Upper lobe of left lung (tissue), 4 donors: ENCODE measurements around the gene RUVBL2.

Experiments
- CTCF ChIP-seq, 6 experiments: fragments of 450-650 bp in 4 of 6; fragments of 200-600 bp in 2 of 6; sonication (generic) in 2 of 6; IDR thresholded peaks; one replicate each; pipeline ENCODE4 v1.5.1; 2016 to 2019; ENCODE audit warnings: antibody characterized with exemption in 6 of 6
- EP300 ChIP-seq, 4 donors: sonication (generic); formaldehyde crosslinking; IDR thresholded peaks; one replicate each; pipeline ENCODE4 v1.5.1; 2017; ENCODE audit warnings: antibody characterized with exemption in 4 of 4, control low read depth in 2 of 4
- POLR2A ChIP-seq, 4 donors: fragments of 450-650 bp; IDR thresholded peaks; one replicate each; pipeline ENCODE4 v1.5.1; 2016 to 2017; ENCODE audit warnings: antibody characterized with exemption in 4 of 4, mild to moderate bottlenecking in 2 of 4
- POLR2AphosphoS5 ChIP-seq, 2 donors: sonication (generic); formaldehyde crosslinking; IDR thresholded peaks; one replicate each; pipeline ENCODE4 v1.5.1; 2017; ENCODE audit warnings: antibody characterized with exemption in 2 of 2

- TF ChIP-seq CTCF (IDR thresholded peaks at IDR 0.05): no peak
- no peak for TF ChIP-seq POLR2A (IDR thresholded peaks at IDR 0.05)
- TF ChIP-seq EP300 (IDR thresholded peaks at IDR 0.05): no peak
- TF ChIP-seq POLR2AphosphoS5 (IDR thresholded peaks at IDR 0.05): no peak
These were observed 42.7 kb upstream of the RUVBL2 start for GRCh38 chr19:48950830-48951519.
